Activated naive CD8-positive, alpha-beta T cell treated with anti-CD3 and anti-CD28 coated beads, Interleukin-2, amount 10 ng/mL, durations not matched to agents 7 days and 5 days (primary cell): ENCODE measurements around the gene ACOX3. TPM values are rescaled to one million over a fixed set of nuclear protein-coding genes. Genes with fewer than 3 reads are reported as not detected.

Experiments
- total RNA-seq, 2 experiments: library from RNA; stranded (reverse); gene quantifications; one replicate each; pipeline ENCODE4 v1.2.3, GENCODE V29; 2021

Gene ACOX3
- total RNA-seq, 2 experiments from 2014 or later: 15.2 to 16.6 TPM

Other genes with a start within 250 kb of the ACOX3 start
- gene SH3TC1, start 241.4 kb downstream of the ACOX3 start, total RNA-seq: 10 to 100 TPM; 14.8 to 15.7 TPM
- gene HTRA3, start 171.0 kb downstream of the ACOX3 start, total RNA-seq: not detected
- 10 to 100 TPM; 26.1 to 27.9 TPM for gene TRMT44, start 54 bp upstream of the ACOX3 start, total RNA-seq
- not detected for gene GPR78, start 139.7 kb upstream of the ACOX3 start, total RNA-seq
- gene CPZ, start 152.0 kb upstream of the ACOX3 start, total RNA-seq: not detected